SU-DHL-6 (cell line): Measurements from ENCODE around the gene FKBP15.

Experiments
- H2AFZ ChIP-seq: fragments of 200-600 bp; sonication (generic); 2 replicates; pipeline ENCODE4 v1.6.1; 2014; ENCODE audit warnings: low read depth, mild to moderate bottlenecking, moderate library complexity, mixed read lengths, antibody characterized with exemption, low read length; ENCODE audit not compliant: severe bottlenecking
- H3F3A ChIP-seq: fragments of 200-600 bp; shearing (Covaris generic); 2 replicates; pipeline ENCODE4 v1.6.0; 2016; ENCODE audit warnings: antibody characterized with exemption, mild to moderate bottlenecking; ENCODE audit not compliant: insufficient read depth
- H3K27ac ChIP-seq: fragments of 200-600 bp; sonication (generic); 2 replicates; pipeline ENCODE4 v1.5.1; 2016; ENCODE audit warnings: low read depth, mild to moderate bottlenecking, low read length, moderate library complexity, mixed read lengths
- H3K27me3 ChIP-seq: fragments of 200-600 bp; sonication (generic), shearing (Covaris generic); 2 replicates; pipeline ENCODE4 v1.6.0; 2014; ENCODE audit warnings: mild to moderate bottlenecking, low read length
- H3K36me3 ChIP-seq: fragments of 200-600 bp; sonication (generic); 2 replicates; pipeline ENCODE4 v1.6.1; 2014; ENCODE audit warnings: mild to moderate bottlenecking, low read length, mixed read lengths
- H3K4me2 ChIP-seq: fragments of 300-600, 200-600 bp; shearing (Covaris generic), sonication (generic); 2 replicates; pipeline ENCODE4 v1.6.0; 2014; ENCODE audit warnings: low read length, low read depth, mild to moderate bottlenecking; ENCODE audit not compliant: poor library complexity, severe bottlenecking
- H3K4me3 ChIP-seq: fragments of 200-600 bp; sonication (generic); 2 replicates; pipeline ENCODE4 v1.5.1; 2014; ENCODE audit warnings: antibody characterized with exemption, low read length, mild to moderate bottlenecking, mixed read lengths; ENCODE audit not compliant: insufficient read depth, poor library complexity, severe bottlenecking
- H3K79me2 ChIP-seq: fragments of 200-600 bp; sonication (generic); 2 replicates; pipeline ENCODE4 v1.6.1; 2014; ENCODE audit warnings: mild to moderate bottlenecking, low read length, moderate library complexity; ENCODE audit not compliant: insufficient read depth
- H3K9ac ChIP-seq: fragments of 200-600 bp; sonication (generic); 2 replicates; pipeline ENCODE4 v1.7.0; 2014; ENCODE audit warnings: mild to moderate bottlenecking, low read length
- H3K9me2 ChIP-seq: fragments of 200-600 bp; sonication (generic); replicated peaks from 2 replicates; pipeline ENCODE4 v1.6.1; 2014; ENCODE audit warnings: low read length; ENCODE audit not compliant: insufficient read depth
- H3K9me3 ChIP-seq: fragments of 200-600 bp; sonication (generic); 2 replicates; pipeline ENCODE4 v1.6.1; 2014; ENCODE audit warnings: low read length, mixed read lengths; ENCODE audit not compliant: insufficient read depth
- H4K20me1 ChIP-seq: fragments of 200-600 bp; sonication (generic); 2 replicates; pipeline ENCODE4 v1.6.1; 2014; ENCODE audit warnings: low read depth, mild to moderate bottlenecking, antibody characterized with exemption, low read length, moderate library complexity, mixed read lengths
- CTCF ChIP-seq: fragments of 200-600 bp; sonication (generic); IDR thresholded peaks from one replicate; pipeline ENCODE4 v1.5.1; 2017; ENCODE audit warnings: antibody characterized with exemption, mild to moderate bottlenecking, low read length, moderate library complexity; ENCODE audit not compliant: insufficient read depth, poor library complexity, severe bottlenecking
- EZH2phosphoT487 ChIP-seq: fragments of 200-600 bp; sonication (generic), shearing (Covaris generic); conservative IDR thresholded peaks from 2 replicates; pipeline ENCODE4 v1.6.1; 2018; ENCODE audit warnings: mild to moderate bottlenecking, antibody characterized with exemption, low read length, moderate library complexity, mixed read lengths

The FKBP15 gene

GRCh38 chr9:113186137-113186755, 34.8 kb downstream of the FKBP15 start:
- no peaks in the 10 kb centered on the region for H3K9me3 ChIP-seq
- H3K9me2 ChIP-seq: no peaks in the 10 kb centered on the region
- H2AFZ ChIP-seq: no peak overlapping the region
- H4K20me1 ChIP-seq: no peaks in the 10 kb centered on the region
- TF ChIP-seq EZH2phosphoT487 (no peak), CTCF (no peak)
- no peak overlapping the region for H3K9ac ChIP-seq
- no peak overlapping the region for H3K4me3 ChIP-seq
- no peak overlapping the region for H3K27ac ChIP-seq
- H3K79me2 ChIP-seq: no peaks in the 10 kb centered on the region
- no peaks in the 10 kb centered on the region for H3F3A ChIP-seq
- H3K4me2 ChIP-seq: no peak overlapping the region
- H3K27me3 ChIP-seq: no peaks in the 10 kb centered on the region
- peaks cover 48% of the 10 kb centered on the region; the same call in 1 of the 2 replicates for H3K36me3 ChIP-seq

GRCh38 chr9:113185271-113185670, 35.8 kb downstream of the FKBP15 start:
- Histone ChIP-seq H3K9ac (no peak overlapping the region), H3F3A (no peaks in the 10 kb centered on the region), H3K36me3 (peaks cover 53% of the 10 kb centered on the region), H3K27me3 (no peaks in the 10 kb centered on the region), H3K27ac (no peak overlapping the region), H4K20me1 (no peaks in the 10 kb centered on the region), H3K4me3 (no peak overlapping the region), H3K9me3 (no peaks in the 10 kb centered on the region), H2AFZ (no peak overlapping the region), H3K4me2 (no peak overlapping the region), H3K9me2 (no peaks in the 10 kb centered on the region), H3K79me2 (no peaks in the 10 kb centered on the region)
- TF ChIP-seq CTCF (no peak), EZH2phosphoT487 (no peak)

GRCh38 chr9:113184539-113184938, 36.5 kb downstream of the FKBP15 start:
- H3K27me3 ChIP-seq: no peaks in the 10 kb centered on the region
- H3K9ac ChIP-seq: no peak overlapping the region
- no peak overlapping the region for H3K27ac ChIP-seq
- H3K36me3 ChIP-seq: peaks cover 51% of the 10 kb centered on the region
- no peaks in the 10 kb centered on the region for H3K9me2 ChIP-seq
- H4K20me1 ChIP-seq: no peaks in the 10 kb centered on the region
- no peaks in the 10 kb centered on the region for H3K79me2 ChIP-seq
- TF ChIP-seq EZH2phosphoT487: no peak
- no peak for TF ChIP-seq CTCF
- H3K4me3 ChIP-seq: no peak overlapping the region
- no peaks in the 10 kb centered on the region for H3F3A ChIP-seq
- no peak overlapping the region for H3K4me2 ChIP-seq
- no peak overlapping the region for H2AFZ ChIP-seq
- no peaks in the 10 kb centered on the region for H3K9me3 ChIP-seq
